Tibial artery (tissue), 4 donors: ENCODE measurements around the gene SCAMP3.

Source experiments
- DNase-seq, 2 donors: peaks; one replicate each; pipeline ENCODE4 v3.0.0-alpha.2; 2019
- H3K27ac ChIP-seq, 2 donors: fragments of 200-600 bp; sonication (generic) in 1 of 2; 1 replicate in 1 of 2; 2 replicates in 1 of 2; pipeline ENCODE4 v1.5.1; 2018 to 2019; ENCODE audit warnings: mild to moderate bottlenecking in 1 of 2
- H3K27me3 ChIP-seq, 2 donors: fragments of 200-600 bp; sonication (generic) in 1 of 2; one replicate each; pipeline versions ENCODE4 v1.5.1 to v1.6.0; 2016 to 2019
- H3K36me3 ChIP-seq, 3 donors: fragments of 200-600 bp; sonication (generic) in 2 of 3; one replicate each; pipeline ENCODE4 v1.5.1; 2016 to 2019; ENCODE audit warnings: mild to moderate bottlenecking in 2 of 3
- H3K4me1 ChIP-seq, 4 donors: fragments of 200-600 bp; sonication (generic) in 2 of 4; 1 replicate in 3 of 4; 2 replicates in 1 of 4; pipeline ENCODE4 v1.5.1; 2016 to 2019
- H3K4me3 ChIP-seq, 2 donors: fragments of 200-600 bp; sonication (generic) in 1 of 2; 1 replicate in 1 of 2; 2 replicates in 1 of 2; pipeline ENCODE4 v1.5.1; 2018 to 2019; ENCODE audit warnings: mild to moderate bottlenecking in 2 of 2
- H3K9me3 ChIP-seq, 3 donors: fragments of 200-600 bp; sonication (generic) in 1 of 3; one replicate each; pipeline ENCODE4 v1.5.1; 2016 to 2019
- CTCF ChIP-seq, 2 experiments: fragments of 200-600 bp in 1 of 2; fragments of 450-650 bp in 1 of 2; IDR thresholded peaks; one replicate each; pipeline ENCODE4 v1.5.1; 2017 to 2019; ENCODE audit warnings: antibody characterized with exemption in 2 of 2, mild to moderate bottlenecking in 1 of 2, moderate library complexity in 1 of 2
- intact Hi-C: fragments of 100-400 bp; cut with DNase I; formaldehyde crosslinking; loops from one replicate; pipeline ENCODE4 v1.15.0; 2023; ENCODE audit warnings: low total_unique reads

The SCAMP3 gene

GRCh38 chr1:155277070-155277901, 15.1 kb upstream of the SCAMP3 start, which contains the start of gene HCN3:
TSS of gene HCN3 (plus strand) at chr1:155277463. CDS start at chr1:155277591, 128 bp downstream.
- intact Hi-C loops: loop anchor here (5.0 to 10.0 kb wide), 3 partner anchors 45 to 315 kb away; partner anchors contain the start of genes ASH1L and RUSC1
- TF ChIP-seq CTCF (IDR thresholded peaks at IDR 0.05): peak; percentile 64 to 73
- H3K27me3 ChIP-seq: no peaks in the 10 kb centered on the region
- peak within 1 kb of the TSS; percentile 60 to 66 for H3K27ac ChIP-seq
- H3K4me3 ChIP-seq: peak within 1 kb of the TSS; percentile 59 to 77
- peak; percentile 97 to 98 for DNase-seq
- no peaks in the 10 kb centered on the region for H3K9me3 ChIP-seq
- no peaks in the 10 kb centered on the region for H3K36me3 ChIP-seq
- H3K4me1 ChIP-seq: peaks cover 17 to 28% (median 24%) of the 10 kb centered on the region in 4 donors

GRCh38 chr1:155273343-155274245, 11.4 kb upstream of the SCAMP3 start, which contains the start of gene CLK2:
TSS of gene CLK2 (minus strand) at chr1:155273504. CDS start at chr1:155270977, 2,527 bp downstream.
- Histone ChIP-seq H3K9me3 (no peaks in the 10 kb centered on the region), H3K27me3 (no peaks in the 10 kb centered on the region), H3K36me3 (peaks cover 23 to 27% (median 23%) of the 10 kb centered on the region in 3 donors), H3K4me3 (peak within 1 kb of the TSS; percentile 61 to 67), H3K4me1 (peaks cover 17 to 41% (median 36%) of the 10 kb centered on the region in 4 donors), H3K27ac (peak within 1 kb of the TSS; percentile 88 to 93)
- intact Hi-C loops: loop anchor here (10.0 kb wide), 1 partner anchor 291 kb away; the partner anchor contains the start of gene ASH1L
- TF ChIP-seq CTCF (IDR thresholded peaks at IDR 0.05): no peak
- peak; percentile 92 to 97 for DNase-seq

GRCh38 chr1:155272466-155273342, 10.5 kb upstream of the SCAMP3 start:
- no peak for TF ChIP-seq CTCF (IDR thresholded peaks at IDR 0.05)
- intact Hi-C loops: loop anchor here (10.0 kb wide), 1 partner anchor 292 kb away; the partner anchor contains the start of gene ASH1L
- peaks cover 32 to 35% (median 32%) of the 10 kb centered on the region in 3 donors for H3K36me3 ChIP-seq
- H3K9me3 ChIP-seq: no peaks in the 10 kb centered on the region
- peak overlapping the region; percentile 61 to 67 for H3K4me3 ChIP-seq
- peaks cover 10 to 32% (median 28%) of the 10 kb centered on the region in 4 donors for H3K4me1 ChIP-seq
- H3K27me3 ChIP-seq: no peaks in the 10 kb centered on the region
- DNase-seq: no peak
- H3K27ac ChIP-seq: peak overlapping the region; percentile 88 to 93

- no peak for TF ChIP-seq CTCF (IDR thresholded peaks at IDR 0.05)
- Histone ChIP-seq H3K4me1 (peaks cover 3 to 22% (median 20%) of the 10 kb centered on the region in 4 donors), H3K27ac (no peak overlapping the region), H3K27me3 (no peaks in the 10 kb centered on the region), H3K4me3 (no peak overlapping the region), H3K9me3 (no peaks in the 10 kb centered on the region), H3K36me3 (peaks cover 62 to 69% (median 65%) of the 10 kb centered on the region in 3 donors)
- intact Hi-C loops: no loop called here
- no peak for DNase-seq
These were observed 7.2 kb upstream of the SCAMP3 start for GRCh38 chr1:155269381-155269780.
